ENCODE results near the gene SPINK9.

The SPINK9 gene

GRCh38 chr5:148372166-148372725 is 36.9 kb downstream of the SPINK9 start:
- DNase-seq = no peak

GRCh38 chr5:148372893-148373292 is 37.5 kb downstream of the SPINK9 start:
- DNase-seq = no peak

GRCh38 chr5:148374690-148375360 is 39.5 kb downstream of the SPINK9 start:
- DNase-seq = no peak

GRCh38 chr5:148376198-148376597 is 40.8 kb downstream of the SPINK9 start:
- DNase-seq = no peak

- DNase-seq = no peak
Observed at GRCh38 chr5:148378670-148379069, 43.3 kb downstream of the SPINK9 start.

- no peak for DNase-seq
Observed at GRCh38 chr5:148379340-148379739, 44.0 kb downstream of the SPINK9 start.

- DNase-seq = no peak
Observed at GRCh38 chr5:148381906-148382305, 46.5 kb downstream of the SPINK9 start.

GRCh38 chr5:148382961-148383360 is 47.6 kb downstream of the SPINK9 start:
- no peak for DNase-seq

GRCh38 chr5:148383564-148384379 is 48.4 kb downstream of the SPINK9 start, which contains the start of gene FBXO38:
Gene FBXO38, plus strand, starts transcription at chr5:148383958. Its CDS starts 10,819 bp downstream, at chr5:148394777.
- DNase-seq = peak; percentile 96

GRCh38 chr5:148384380-148384737 is 49.0 kb downstream of the SPINK9 start:
- DNase-seq = no peak

- no peak for DNase-seq
Observed at GRCh38 chr5:148385094-148385493, 49.7 kb downstream of the SPINK9 start.

GRCh38 chr5:148386041-148386440 is 50.7 kb downstream of the SPINK9 start:
- no peak for DNase-seq

- no peak for DNase-seq
Observed at GRCh38 chr5:148387325-148387724, 52.0 kb downstream of the SPINK9 start.

- no peak for DNase-seq
Observed at GRCh38 chr5:148388696-148389095, 53.3 kb downstream of the SPINK9 start.

Data from activated CD4-positive, alpha-beta T cell treated with anti-CD3 and anti-CD28 coated beads for 1 hour (primary cell).